IMR-90 (cell line): ENCODE data around the gene TBCA. TPM values are rescaled to one million over a fixed set of nuclear protein-coding genes. Genes with fewer than 3 reads are reported as not detected.

Experiments
- ATAC-seq: fragments of 200-7000 bp; cut with Tn5 transposase; 2 replicates; pipeline ENCODE4 v1.9.1; 2020; ENCODE audit warnings: low read depth, mild to moderate bottlenecking, moderate library complexity
- BruUV-seq: library from RNA; stranded (reverse); fragments of 400-500 nt; replicated peaks from 2 replicates; lab custom pipeline; 2021; lab: Mats Ljungman, UMichigan
- CTCF ChIA-PET: fragments of 300-600 bp; formaldehyde crosslinking; extraction: SDS; loops from one replicate; lab custom pipeline; 2021; ENCODE audit warnings: antibody characterized with exemption; lab: Yijun Ruan, JAX
- POLR2A ChIA-PET: fragments of 300-600 bp; sonication (Branson Sonifier 250); formaldehyde crosslinking; loops from one replicate; lab custom pipeline; 2022; ENCODE audit warnings: antibody characterized with exemption; ENCODE audit not compliant: unreplicated experiment; lab: Charles Lee
- DNase-seq: peaks from one replicate; pipeline ENCODE4 v3.0.0; 2013
- H2AFZ ChIP-seq: replicated peaks from 2 replicates; pipeline ENCODE3; 2013; ENCODE audit warnings: low read length, mild to moderate bottlenecking; ENCODE audit not compliant: poor library complexity
- H2AK5ac ChIP-seq: 2 replicates; pipeline ENCODE4 v1.6.1; 2013; ENCODE audit warnings: low read depth, low read length, inconsistent platforms
- H2AK9ac ChIP-seq: replicated peaks from 2 replicates; pipeline ENCODE3; 2013; ENCODE audit warnings: mild to moderate bottlenecking, low read depth, low read length, moderate library complexity; ENCODE audit not compliant: poor library complexity
- H2BK120ac ChIP-seq: 2 replicates; pipeline ENCODE4 v1.6.1; 2013; ENCODE audit warnings: low read depth, low read length, inconsistent platforms
- H2BK15ac ChIP-seq: 3 replicates; pipeline ENCODE4 v1.6.1; 2013; ENCODE audit warnings: low read depth, low read length, inconsistent platforms
- H2BK20ac ChIP-seq: 2 replicates; pipeline ENCODE4 v1.6.1; 2013; ENCODE audit warnings: low read depth, mild to moderate bottlenecking, inconsistent platforms, low read length, moderate library complexity
- H2BK5ac ChIP-seq: 2 replicates; pipeline ENCODE4 v1.6.1; 2013; ENCODE audit warnings: mild to moderate bottlenecking, low read depth, low read length, inconsistent platforms; ENCODE audit not compliant: poor library complexity, severe bottlenecking
- H3K14ac ChIP-seq: replicated peaks from 2 replicates; pipeline ENCODE4 v1.6.1; 2013; ENCODE audit warnings: low read depth, low read length, inconsistent platforms
- H3K18ac ChIP-seq: 2 replicates; pipeline ENCODE4 v1.6.1; 2013; ENCODE audit warnings: low read depth, low read length, control low read depth
- H3K23ac ChIP-seq: 2 replicates; pipeline ENCODE4 v1.6.1; 2013; ENCODE audit warnings: low read depth, low read length, inconsistent platforms
- H3K27ac ChIP-seq: 2 replicates; pipeline ENCODE4 v1.5.1; 2013; ENCODE audit warnings: mild to moderate bottlenecking, control low read depth, low read length; ENCODE audit not compliant: insufficient read depth
- H3K27me3 ChIP-seq: 2 replicates; pipeline ENCODE4 v1.6.1; 2013; ENCODE audit warnings: low read length; ENCODE audit not compliant: control insufficient read depth, insufficient read depth
- H3K36me3 ChIP-seq: 2 replicates; pipeline ENCODE4 v1.6.1; 2013; ENCODE audit warnings: low read length, mixed read lengths; ENCODE audit not compliant: control insufficient read depth, insufficient read depth
- H3K4ac ChIP-seq: 2 replicates; pipeline ENCODE4 v1.6.1; 2013; ENCODE audit warnings: low read depth, low read length, inconsistent platforms
- H3K4me1 ChIP-seq: 2 replicates; pipeline ENCODE4 v1.6.1; 2013; ENCODE audit warnings: low read length, mixed read lengths; ENCODE audit not compliant: control insufficient read depth, insufficient read depth
- H3K4me2 ChIP-seq: 2 replicates; pipeline ENCODE4 v1.6.1; 2013; ENCODE audit warnings: low read depth, mild to moderate bottlenecking, control low read depth, low read length, moderate library complexity
- H3K4me3 ChIP-seq: 2 replicates; pipeline ENCODE4 v1.5.1; 2013; ENCODE audit warnings: low read depth, mild to moderate bottlenecking, control low read depth, low read length, moderate library complexity; ENCODE audit not compliant: insufficient read depth
- H3K56ac ChIP-seq: 2 replicates; pipeline ENCODE4 v1.6.1; 2013; ENCODE audit warnings: low read length, inconsistent platforms; ENCODE audit not compliant: insufficient read depth; ENCODE audit errors: extremely low read depth
- H3K79me1 ChIP-seq, 2 experiments: 2 replicates each; pipeline ENCODE4 v1.6.1; 2013; ENCODE audit warnings: low read length in 2 of 2, inconsistent platforms in 1 of 2, low read depth in 1 of 2
- H3K9ac ChIP-seq: 2 replicates; pipeline ENCODE4 v1.6.1; 2013; ENCODE audit warnings: low read depth, low read length, control low read depth
- H3K9me1 ChIP-seq: 2 replicates; pipeline ENCODE4 v1.6.1; 2013; ENCODE audit warnings: low read length, inconsistent platforms; ENCODE audit not compliant: insufficient read depth
- H3K9me3 ChIP-seq: 2 replicates; pipeline ENCODE4 v1.6.1; 2013; ENCODE audit warnings: low read length; ENCODE audit not compliant: control insufficient read depth, insufficient read depth
- H4K20me1 ChIP-seq: 2 replicates; pipeline ENCODE4 v1.6.1; 2013; ENCODE audit warnings: low read length, inconsistent platforms; ENCODE audit not compliant: insufficient read depth
- H4K5ac ChIP-seq: 2 replicates; pipeline ENCODE4 v1.6.1; 2013; ENCODE audit warnings: mild to moderate bottlenecking, low read depth, low read length, control low read depth
- H4K8ac ChIP-seq, 2 experiments: 2 replicates each; pipeline ENCODE4 v1.6.1; 2013; ENCODE audit warnings: low read depth in 2 of 2, low read length in 2 of 2, control low read depth in 1 of 2, inconsistent platforms in 1 of 2
- H4K91ac ChIP-seq: 2 replicates; pipeline ENCODE4 v1.6.1; 2013; ENCODE audit warnings: low read depth, low read length, inconsistent platforms; ENCODE audit not compliant: insufficient read depth
- BHLHE40 ChIP-seq: fragments of 150-350 bp; IDR thresholded peaks from 2 replicates; pipeline ENCODE4 v1.6.1; 2016; ENCODE audit warnings: mild to moderate bottlenecking, low read depth, low read length
- CEBPB ChIP-seq: IDR thresholded peaks from 2 replicates; pipeline ENCODE4 v1.6.1; 2012; ENCODE audit warnings: low read depth, low read length, improper control_type of control experiment
- CHD1 ChIP-seq: IDR thresholded peaks from 2 replicates; pipeline ENCODE4 v1.6.1; 2012; ENCODE audit warnings: low read depth, low read length, improper control_type of control experiment
- CTCF ChIP-seq: conservative IDR thresholded peaks from 2 replicates; pipeline ENCODE4 v1.5.1; 2012; ENCODE audit warnings: mild to moderate bottlenecking, low read depth, low read length, improper control_type of control experiment
- ELK1 ChIP-seq: fragments of 150-350 bp; IDR thresholded peaks from 2 replicates; pipeline ENCODE4 v1.6.1; 2016; ENCODE audit warnings: low read depth, mild to moderate bottlenecking, low read length, moderate library complexity, borderline replicate concordance
- FOS ChIP-seq: fragments of 150-350 bp; IDR thresholded peaks from 2 replicates; pipeline ENCODE4 v1.6.1; 2016; ENCODE audit warnings: low read depth, low read length
- MAFK ChIP-seq: IDR thresholded peaks from 2 replicates; pipeline ENCODE4 v1.6.1; 2012; ENCODE audit warnings: low read depth, low read length, improper control_type of control experiment
- MXI1 ChIP-seq: IDR thresholded peaks from 2 replicates; pipeline ENCODE4 v1.6.1; 2012; ENCODE audit warnings: low read depth, mild to moderate bottlenecking, low read length, moderate library complexity, borderline replicate concordance
- NFE2L2 ChIP-seq: fragments of 150-350 bp; IDR thresholded peaks from 2 replicates; pipeline ENCODE4 v1.6.1; 2016; ENCODE audit warnings: low read depth, mild to moderate bottlenecking, low read length
- POLR2A ChIP-seq: IDR thresholded peaks from 2 replicates; pipeline ENCODE4 v1.6.1; 2012; ENCODE audit warnings: mild to moderate bottlenecking, low read depth, low read length
- RAD21 ChIP-seq: IDR thresholded peaks from 2 replicates; pipeline ENCODE4 v1.6.1; 2012; ENCODE audit warnings: low read length, improper control_type of control experiment
- RCOR1 ChIP-seq: IDR thresholded peaks from 2 replicates; pipeline ENCODE4 v1.6.1; 2012; ENCODE audit warnings: mild to moderate bottlenecking, low read length, improper control_type of control experiment; ENCODE audit not compliant: insufficient replicate concordance
- RFX5 ChIP-seq: IDR thresholded peaks from 2 replicates; pipeline ENCODE4 v1.8.0; 2012; ENCODE audit warnings: low read depth, mild to moderate bottlenecking, low read length, moderate library complexity
- SMC3 ChIP-seq: fragments of 150-350 bp; IDR thresholded peaks from 2 replicates; pipeline ENCODE4 v1.6.1; 2016; ENCODE audit warnings: low read depth, mild to moderate bottlenecking, antibody characterized with exemption, low read length, moderate library complexity
- USF2 ChIP-seq: fragments of 150-350 bp; IDR thresholded peaks from 2 replicates; pipeline ENCODE4 v1.6.1; 2017; ENCODE audit warnings: mild to moderate bottlenecking, antibody characterized with exemption, low read length, low read depth
- WGBS, 2 experiments: methylation state at CpG; one replicate each; pipeline versions ENCODE4 v1.1.5 to v1.1.7; 2013; ENCODE audit warnings: missing lambda C conversion rate in 2 of 2; ENCODE audit not compliant: insufficient read length in 1 of 2; ENCODE audit errors: extremely low coverage in 2 of 2; 5-methylcytosine and 5-hydroxymethylcytosine counted together
- dilution Hi-C: fragments of 300-500 bp; cut with HindIII; formaldehyde crosslinking; loops from one replicate; pipeline ENCODE4 v1.14.3; 2018; ENCODE audit warnings: low sequenced_read_pairs; ENCODE audit not compliant: unreplicated experiment
- in situ Hi-C: fragments of 300-500 bp; cut with MboI; formaldehyde crosslinking; loops from 3 replicates; pipeline ENCODE4 v1.14.3; 2019; ENCODE audit warnings: low sequenced_read_pairs, inconsistent platforms, mixed read lengths
- intact Hi-C: fragments of 100-400 bp; cut with micrococcal nuclease; formaldehyde crosslinking; loops from 2 replicates; pipeline ENCODE4 v1.10.0; 2022
- polyA plus RNA-seq, 3 experiments: library from polyadenylated mRNA; depleted of rRNA; stranded (reverse); fragments of >200 nt; gene quantifications; 2 replicates each; pipeline ENCODE4 v1.2.3, GENCODE V29; 2012; ENCODE audit warnings: low replicate concordance in 1 of 3
- total RNA-seq: library from RNA; depleted of rRNA; stranded (reverse); fragments of >200 nt; gene quantifications from 2 replicates; pipeline ENCODE4 v1.2.3, GENCODE V29; 2012

The TBCA gene
- total and polyA plus RNA-seq, 2 of the 4 experiments (the other 2 are of a cell fraction), result 6.1 to 137 TPM

DNA sequence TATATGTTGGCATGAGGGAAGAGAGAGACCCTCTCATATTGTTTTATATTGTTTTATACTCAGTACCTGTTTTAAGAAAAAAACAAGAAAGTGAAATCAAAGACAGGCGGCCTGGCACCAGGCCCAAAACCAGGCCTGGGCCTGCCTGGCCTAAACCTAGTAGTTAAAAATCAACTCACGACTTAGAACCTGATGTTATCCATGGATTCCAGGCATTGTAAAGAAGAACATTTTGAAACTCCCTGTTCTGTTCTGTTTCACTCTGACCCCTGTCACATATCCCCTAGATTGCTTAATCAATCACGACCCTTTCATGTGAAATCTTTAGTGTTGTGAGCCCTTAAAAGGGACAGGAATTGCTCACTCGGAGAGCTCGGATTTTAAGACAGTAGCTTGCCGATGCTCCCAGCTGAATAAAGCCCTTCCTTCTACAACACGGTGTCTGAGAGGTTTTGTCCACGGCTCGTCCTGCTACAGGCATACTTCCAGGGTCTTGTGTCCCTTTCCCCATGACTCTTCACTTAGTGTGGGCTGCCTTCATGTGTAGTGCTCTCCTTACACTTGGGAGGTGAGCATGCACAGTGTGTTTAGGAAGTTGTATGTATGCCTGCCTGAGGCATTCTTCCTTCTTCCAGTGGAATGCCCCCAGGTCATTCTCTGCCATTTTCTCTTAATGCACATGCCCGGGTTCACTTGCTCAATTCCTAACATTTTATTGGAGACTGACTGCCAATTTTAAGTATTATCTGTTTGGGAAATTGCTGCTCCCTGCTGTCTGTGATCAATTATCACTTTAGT lies 17.8 kb downstream of the TBCA start:
- Histone ChIP-seq H3K27ac (no peak overlapping the region), H4K20me1 (peaks cover 55% of the 10 kb centered on the region), H3K9me1 (0 out of 2 replicates have a peak, but pooled peaks cover 3% of the 10 kb centered on the region), H3K9me3 (peaks cover under 1% of the 10 kb centered on the region; the same call in 1 of the 2 replicates), H3K27me3 (no peaks in the 10 kb centered on the region), H2BK15ac (no peak overlapping the region), H2AK5ac (no peak overlapping the region), H4K91ac (no peak overlapping the region), H3K36me3 (peaks cover 4% of the 10 kb centered on the region; the same call in 1 of the 2 replicates), H3K4me3 (no peak overlapping the region), H3K23ac (no peak overlapping the region), H3K56ac (no peak overlapping the region), H4K5ac (no peak overlapping the region), H2BK20ac (no peak overlapping the region), H3K4me1 (no peaks in the 10 kb centered on the region), H3K4me2 (no peak overlapping the region), H3K18ac (no peak overlapping the region), H2BK5ac (no peak overlapping the region), H2AK9ac (no peak overlapping the region), H3K9ac (no peak overlapping the region), H2AFZ (no peak overlapping the region), H4K8ac (no peak overlapping the region), H2BK120ac (no peak overlapping the region), H3K4ac (no peak overlapping the region), H3K14ac (no peak overlapping the region), H3K79me1 (peaks cover 20 to 59% of the 10 kb centered on the region in 2 experiments)
- intact Hi-C loops, result no loop called here
- ChIA-PET POLR2A (no interaction called here), CTCF (no interaction called here)
- WGBS, 2 experiments, result 94% methylated on average over 3 of the region's 10 CpGs; no CpG with 5 or more reads in 1 of the 2 experiments
- no peak for DNase-seq
- no TSS peak for BruUV-seq
- dilution Hi-C loops, result no loop called here
- in situ Hi-C loops, result no loop called here
- no peak for ATAC-seq
- no peak for TF ChIP-seq RAD21
- no peak for TF ChIP-seq CTCF
- no peak for TF ChIP-seq FOS
- no peak for TF ChIP-seq MAFK
- no peak for TF ChIP-seq USF2
- no peak for TF ChIP-seq RCOR1
- no peak for TF ChIP-seq POLR2A
- TF ChIP-seq CHD1, result no peak
- no peak for TF ChIP-seq ELK1
- no peak for TF ChIP-seq BHLHE40
- no peak for TF ChIP-seq NFE2L2
- TF ChIP-seq MXI1, result no peak
- no peak for TF ChIP-seq RFX5
- TF ChIP-seq CEBPB, result no peak
- no peak for TF ChIP-seq SMC3
